NB4 (cell line): ENCODE measurements around the gene SIRPA.

Source experiments
- DNase-seq: peaks from one replicate; pipeline ENCODE4 v3.0.0; 2010; ENCODE audit warnings: low read depth
- H3K4me3 ChIP-seq: one replicate; pipeline ENCODE4 v1.5.1; 2011; ENCODE audit warnings: mild to moderate bottlenecking, low read depth, low read length, moderate library complexity
- CTCF ChIP-seq: IDR thresholded peaks from one replicate; pipeline ENCODE4 v1.5.1; 2012; ENCODE audit warnings: low read depth, low read length
- MAX ChIP-seq: IDR thresholded peaks from 2 replicates; pipeline ENCODE4 v1.6.1; 2011; ENCODE audit warnings: low read depth, low read length
- MYC ChIP-seq: IDR thresholded peaks from 2 replicates; pipeline ENCODE4 v1.6.1; 2011; ENCODE audit warnings: low read depth, low read length
- POLR2A ChIP-seq: IDR thresholded peaks from 2 replicates; pipeline ENCODE4 v1.6.1; 2011; ENCODE audit warnings: mild to moderate bottlenecking; ENCODE audit not compliant: insufficient read length; ENCODE audit errors: extremely low read depth

SIRPA gene

GRCh38 chr20:1896484-1897258, 1.5 kb downstream of the SIRPA start:
- no peak for DNase-seq
- peak overlapping the region; percentile 86 for H3K4me3 ChIP-seq
- TF ChIP-seq POLR2A (no peak), MYC (0 out of 2 replicates have a peak, but pooled peaks have one; percentile 3)

GRCh38 chr20:1897541-1897940, 2.3 kb downstream of the SIRPA start:
- DNase-seq, result peak; percentile 35
- TF ChIP-seq CTCF (no peak), MAX (0 out of 2 replicates have a peak, but pooled peaks have one; percentile 17)
- peak overlapping the region; percentile 23 for H3K4me3 ChIP-seq

- peak overlapping the region; percentile 40 for H3K4me3 ChIP-seq
- TF ChIP-seq MAX (no peak), MYC (no peak), CTCF (no peak), POLR2A (no peak)
- DNase-seq, result peak; percentile 89
These were observed 2.8 kb downstream of the SIRPA start for GRCh38 chr20:1897965-1898464.

- DNase-seq, result no peak
- TF ChIP-seq CTCF, result no peak
- no peak for TF ChIP-seq MYC
- no peak for TF ChIP-seq POLR2A
- TF ChIP-seq MAX, result no peak
These were observed 3.5 kb downstream of the SIRPA start for GRCh38 chr20:1898482-1899240.

GRCh38 chr20:1899241-1899525, 4.0 kb downstream of the SIRPA start:
- no peak overlapping the region for H3K4me3 ChIP-seq
- DNase-seq, result no peak
- TF ChIP-seq POLR2A, result no peak
- TF ChIP-seq MYC, result no peak
- TF ChIP-seq MAX, result no peak

More at GRCh38 chr20:1898482-1899240, 3.5 kb downstream of the SIRPA start:
- H3K4me3 ChIP-seq, result peak overlapping the region; percentile 40

- H3K4me3 ChIP-seq, result no peak overlapping the region
- TF ChIP-seq CTCF (peak; percentile 86), MAX (no peak)
- DNase-seq, result peak; percentile 80
These were observed 5.2 kb downstream of the SIRPA start for GRCh38 chr20:1900321-1900801.
